CD4-positive, CD25-positive, alpha-beta regulatory T cell (primary cell): ENCODE measurements around the gene C1orf159. TPM values are rescaled to one million over a fixed set of nuclear protein-coding genes. Genes with fewer than 3 reads are reported as not detected.
A peak's percentile ranks its signal among the peaks of the same experiment; 100 is the strongest.
"Not testable (repeated sequence)": the region's sequence is repeated elsewhere in the genome, so short reads cannot be mapped to it uniquely, and the experiment has no call there.

Source experiments
- ATAC-seq, 2 donors: fragments of 150-1000 bp; cut with Tn5 transposase; one replicate each; pipeline ENCODE4 v1.10.0; 2021; ENCODE audit warnings: low read depth in 2 of 2, moderate number of reproducible peaks in 2 of 2, moderate library complexity in 1 of 2
- DNase-seq, 3 donors: peaks; one replicate each; pipeline versions ENCODE4 v3.0.0 to v3.0.0-alpha.2; 2012 to 2022; ENCODE audit warnings: mixed read lengths in 1 of 3
- H3K27ac ChIP-seq: one replicate; pipeline ENCODE4 v1.7.0; 2013; ENCODE audit warnings: mild to moderate bottlenecking, low read length; ENCODE audit not compliant: insufficient read depth, poor library complexity, severe bottlenecking
- H3K27me3 ChIP-seq: one replicate; pipeline ENCODE4 v1.7.0; 2013; ENCODE audit warnings: low read length; ENCODE audit not compliant: control insufficient read depth, insufficient read depth
- H3K36me3 ChIP-seq: one replicate; pipeline ENCODE4 v1.7.0; 2013; ENCODE audit warnings: mild to moderate bottlenecking, low read length, moderate library complexity; ENCODE audit not compliant: control insufficient read depth, insufficient read depth
- H3K4me1 ChIP-seq: 2 replicates; pipeline ENCODE4 v1.7.0; 2013; ENCODE audit warnings: mild to moderate bottlenecking, low read length; ENCODE audit not compliant: insufficient read depth, control insufficient read depth, poor library complexity, severe bottlenecking
- H3K4me3 ChIP-seq: one replicate; pipeline ENCODE4 v1.7.0; 2013; ENCODE audit warnings: low read depth, mild to moderate bottlenecking, low read length, moderate library complexity
- H3K9me3 ChIP-seq, 2 experiments: 1 replicate in 1 of 2; 2 replicates in 1 of 2; pipeline ENCODE4 v1.7.0; 2013; ENCODE audit warnings: low read length in 2 of 2, mild to moderate bottlenecking in 1 of 2, moderate library complexity in 1 of 2; ENCODE audit not compliant: control insufficient read depth in 2 of 2
- H3K27ac Mint-ChIP-seq, 3 donors: one replicate each; pipeline ENCODE4 v1.8.0; 2020 to 2022; ENCODE audit warnings: mild to moderate bottlenecking in 3 of 3, mixed read lengths in 3 of 3, moderate library complexity in 2 of 3
- H3K27me3 Mint-ChIP-seq: one replicate; pipeline ENCODE4 v1.8.0; 2022; ENCODE audit warnings: mild to moderate bottlenecking, mixed read lengths
- H3K36me3 Mint-ChIP-seq: one replicate; pipeline ENCODE4 v1.8.0; 2020; ENCODE audit warnings: mixed read lengths
- H3K4me1 Mint-ChIP-seq, 4 donors: one replicate each; pipeline ENCODE4 v1.8.0; 2020 to 2022; ENCODE audit warnings: mixed read lengths in 4 of 4, mild to moderate bottlenecking in 1 of 4
- H3K4me3 Mint-ChIP-seq, 4 donors: one replicate each; pipeline ENCODE4 v1.8.0; 2020 to 2022; ENCODE audit warnings: mild to moderate bottlenecking in 4 of 4, mixed read lengths in 4 of 4, moderate library complexity in 3 of 4
- H3K9me3 Mint-ChIP-seq, 7 donors: one replicate each; pipeline ENCODE4 v1.8.0; 2020 to 2022; ENCODE audit warnings: mixed read lengths in 7 of 7, mild to moderate bottlenecking in 3 of 7, moderate library complexity in 2 of 7
- polyA plus RNA-seq, 4 donors: library from polyadenylated mRNA; unstranded; fragments of 300-500 nt; fragmentation: Illumina TruSeq; gene quantifications; one replicate each; pipeline ENCODE4 v1.2.3, GENCODE V29; 2021
- total RNA-seq: library from RNA; stranded (reverse); gene quantifications from one replicate; pipeline ENCODE4 v1.2.3, GENCODE V29; 2022

C1orf159 gene
- total and polyA plus RNA-seq, 5 donors from 2014 or later, result 3.0 to 20.0 (median 4.9) TPM

GRCh38 chr1:1058088-1058905, 57.6 kb downstream of the C1orf159 start:
- Histone ChIP-seq H3K4me3 (no peak overlapping the region), H3K27ac (no peak overlapping the region), H3K36me3 (no peaks in the 10 kb centered on the region), H3K4me1 (peaks cover 22% of the 10 kb centered on the region), H3K9me3 (no peaks in the 10 kb centered on the region), H3K27me3 (no peaks in the 10 kb centered on the region)
- peak overlapping the region; percentile 66 to 82 (median 76) for H3K4me3 Mint-ChIP-seq
- no peak overlapping the region for H3K27ac Mint-ChIP-seq
- H3K36me3 Mint-ChIP-seq, result no peaks in the 10 kb centered on the region
- H3K9me3 Mint-ChIP-seq, result no peaks in the 10 kb centered on the region
- ATAC-seq (no peak), DNase-seq (no peak)
- peaks cover 24% of the 10 kb centered on the region for H3K27me3 Mint-ChIP-seq
- peaks cover 0 to 12% (median 0%) of the 10 kb centered on the region in 4 donors for H3K4me1 Mint-ChIP-seq

GRCh38 chr1:1057769-1058087, 58.2 kb downstream of the C1orf159 start:
- Mint-ChIP-seq H3K4me1 (peaks cover 0 to 12% (median 0%) of the 10 kb centered on the region in 4 donors), H3K4me3 (peak overlapping the region in 3 of 4 donors; percentile 36 to 77 (median 43)), H3K27me3 (peaks cover 24% of the 10 kb centered on the region)
- not testable (repeated sequence) for H3K27ac Mint-ChIP-seq, H3K36me3 ChIP-seq, H3K36me3 Mint-ChIP-seq, H3K9me3 ChIP-seq, ATAC-seq, H3K27ac ChIP-seq, H3K9me3 Mint-ChIP-seq, H3K4me3 ChIP-seq, H3K27me3 ChIP-seq, DNase-seq
- peaks cover 22% of the 10 kb centered on the region for H3K4me1 ChIP-seq

- H3K36me3 Mint-ChIP-seq, result no peaks in the 10 kb centered on the region
- no peak overlapping the region for H3K4me3 Mint-ChIP-seq
- no peak for DNase-seq
Measured at GRCh38 chr1:1055841-1056736, 59.8 kb downstream of the C1orf159 start.

GRCh38 chr1:1054971-1055370, 60.9 kb downstream of the C1orf159 start:
- H3K9me3 Mint-ChIP-seq, result no peaks in the 10 kb centered on the region
- no peaks in the 10 kb centered on the region for H3K27me3 ChIP-seq
- H3K4me3 Mint-ChIP-seq, result no peak overlapping the region
- H3K4me3 ChIP-seq, result no peak overlapping the region
- ATAC-seq, result no peak
- no peak overlapping the region for H3K27ac ChIP-seq
- H3K4me1 Mint-ChIP-seq, result peaks cover 0 to 8% (median 1%) of the 10 kb centered on the region in 4 donors
- no peak overlapping the region for H3K27ac Mint-ChIP-seq
- H3K9me3 ChIP-seq, result no peaks in the 10 kb centered on the region
- DNase-seq, result no peak
- H3K36me3 ChIP-seq, result no peaks in the 10 kb centered on the region
- H3K27me3 Mint-ChIP-seq, result peaks cover 8% of the 10 kb centered on the region
- no peaks in the 10 kb centered on the region for H3K36me3 Mint-ChIP-seq
- peaks cover 15% of the 10 kb centered on the region for H3K4me1 ChIP-seq

More at GRCh38 chr1:1055841-1056736, 59.8 kb downstream of the C1orf159 start:
- Histone ChIP-seq H3K4me3 (no peak overlapping the region), H3K9me3 (no peaks in the 10 kb centered on the region), H3K4me1 (peaks cover 19% of the 10 kb centered on the region), H3K27ac (no peak overlapping the region), H3K27me3 (no peaks in the 10 kb centered on the region), H3K36me3 (no peaks in the 10 kb centered on the region)
- ATAC-seq, result no peak
- Mint-ChIP-seq H3K27ac (no peak overlapping the region), H3K27me3 (peaks cover 17% of the 10 kb centered on the region), H3K9me3 (no peaks in the 10 kb centered on the region), H3K4me1 (peaks cover 0 to 12% (median 1%) of the 10 kb centered on the region in 4 donors)

GRCh38 chr1:1054099-1054700, 61.7 kb downstream of the C1orf159 start:
- no peak overlapping the region for H3K4me3 ChIP-seq
- H3K36me3 ChIP-seq, result no peaks in the 10 kb centered on the region
- Mint-ChIP-seq H3K4me3 (no peak overlapping the region), H3K9me3 (no peaks in the 10 kb centered on the region), H3K27ac (no peak overlapping the region), H3K4me1 (peaks cover 0 to 8% (median 1%) of the 10 kb centered on the region in 4 donors), H3K27me3 (peaks cover 8% of the 10 kb centered on the region), H3K36me3 (no peaks in the 10 kb centered on the region)
- no peak overlapping the region for H3K27ac ChIP-seq
- peaks cover 7% of the 10 kb centered on the region for H3K4me1 ChIP-seq
- ATAC-seq (no peak), DNase-seq (no peak)
- H3K9me3 ChIP-seq, result no peaks in the 10 kb centered on the region
- no peaks in the 10 kb centered on the region for H3K27me3 ChIP-seq

GRCh38 chr1:1053682-1054081, 62.2 kb downstream of the C1orf159 start:
- no peaks in the 10 kb centered on the region for H3K9me3 ChIP-seq
- no peak overlapping the region for H3K27ac Mint-ChIP-seq
- no peaks in the 10 kb centered on the region for H3K9me3 Mint-ChIP-seq

GRCh38 chr1:1053022-1053421, 62.9 kb downstream of the C1orf159 start:
- no peaks in the 10 kb centered on the region for H3K27me3 ChIP-seq
- no peaks in the 10 kb centered on the region for H3K9me3 ChIP-seq
- H3K27ac ChIP-seq, result no peak overlapping the region
- H3K4me3 ChIP-seq, result no peak overlapping the region
- ATAC-seq (no peak), DNase-seq (no peak)
- H3K4me1 ChIP-seq, result no peaks in the 10 kb centered on the region
- no peak overlapping the region for H3K4me3 Mint-ChIP-seq
- H3K9me3 Mint-ChIP-seq, result no peaks in the 10 kb centered on the region
- peaks cover 0 to 2% (median 0%) of the 10 kb centered on the region in 4 donors for H3K4me1 Mint-ChIP-seq
- no peaks in the 10 kb centered on the region for H3K36me3 Mint-ChIP-seq
- H3K27ac Mint-ChIP-seq, result no peak overlapping the region
- H3K36me3 ChIP-seq, result no peaks in the 10 kb centered on the region
- H3K27me3 Mint-ChIP-seq, result peaks cover 2% of the 10 kb centered on the region

More at GRCh38 chr1:1053682-1054081, 62.2 kb downstream of the C1orf159 start:
- Histone ChIP-seq H3K4me1 (peaks cover 2% of the 10 kb centered on the region), H3K36me3 (no peaks in the 10 kb centered on the region), H3K4me3 (no peak overlapping the region), H3K27me3 (no peaks in the 10 kb centered on the region), H3K27ac (no peak overlapping the region)
- H3K36me3 Mint-ChIP-seq, result no peaks in the 10 kb centered on the region
- no peak for ATAC-seq
- no peak for DNase-seq
- H3K4me1 Mint-ChIP-seq, result peaks cover 0 to 5% (median 1%) of the 10 kb centered on the region in 4 donors
- peaks cover 8% of the 10 kb centered on the region for H3K27me3 Mint-ChIP-seq
- H3K4me3 Mint-ChIP-seq, result no peak overlapping the region
